Activated T-helper 1 cell treated with anti-CD3 and anti-CD28 coated beads, Interleukin-12 subunit alpha, Interleukin-12 subunit beta, Interleukin-2, Interleukin-4 antibody, amounts not matched to agents 30 ng/mL and 10 ng/mL and 1 ng/mL, durations not matched to agents 14 hours and 24 hours and 36 hours (primary cell): ENCODE results near the gene CYP46A1. TPM values are rescaled to one million over a fixed set of nuclear protein-coding genes. Genes with fewer than 3 reads are reported as not detected.
"Not testable (repeated sequence)": the region's sequence is repeated elsewhere in the genome, so short reads cannot be mapped to it uniquely, and the experiment has no call there.

Source experiments
- DNase-seq: peaks from one replicate; pipeline ENCODE4 v3.0.0; 2021; ENCODE audit warnings: low spot score
- H3K27ac Mint-ChIP-seq: one replicate; pipeline ENCODE4 v1.8.0; 2021; ENCODE audit warnings: mild to moderate bottlenecking, mixed read lengths
- H3K27me3 Mint-ChIP-seq: one replicate; pipeline ENCODE4 v1.8.0; 2022; ENCODE audit warnings: mild to moderate bottlenecking, moderate library complexity, mixed read lengths; ENCODE audit not compliant: insufficient read depth
- H3K36me3 Mint-ChIP-seq: one replicate; pipeline ENCODE4 v1.8.0; 2021; ENCODE audit warnings: low read depth, mixed read lengths
- H3K4me1 Mint-ChIP-seq: one replicate; pipeline ENCODE4 v1.8.0; 2021; ENCODE audit warnings: low read depth, mixed read lengths
- H3K4me3 Mint-ChIP-seq: one replicate; pipeline ENCODE4 v1.8.0; 2021; ENCODE audit warnings: mild to moderate bottlenecking, moderate library complexity, mixed read lengths
- H3K9me3 Mint-ChIP-seq: one replicate; pipeline ENCODE4 v1.8.0; 2021; ENCODE audit warnings: mixed read lengths
- intact Hi-C: fragments of 100-400 bp; cut with micrococcal nuclease; formaldehyde crosslinking; loops from one replicate; pipeline ENCODE4 v1.15.1; 2024
- total RNA-seq: library from RNA; stranded (reverse); gene quantifications from 2 replicates; pipeline ENCODE4 v1.2.3, GENCODE V29; 2022

The CYP46A1 gene
- total RNA-seq, 1 donor from 2014 or later, result not detected

DNA sequence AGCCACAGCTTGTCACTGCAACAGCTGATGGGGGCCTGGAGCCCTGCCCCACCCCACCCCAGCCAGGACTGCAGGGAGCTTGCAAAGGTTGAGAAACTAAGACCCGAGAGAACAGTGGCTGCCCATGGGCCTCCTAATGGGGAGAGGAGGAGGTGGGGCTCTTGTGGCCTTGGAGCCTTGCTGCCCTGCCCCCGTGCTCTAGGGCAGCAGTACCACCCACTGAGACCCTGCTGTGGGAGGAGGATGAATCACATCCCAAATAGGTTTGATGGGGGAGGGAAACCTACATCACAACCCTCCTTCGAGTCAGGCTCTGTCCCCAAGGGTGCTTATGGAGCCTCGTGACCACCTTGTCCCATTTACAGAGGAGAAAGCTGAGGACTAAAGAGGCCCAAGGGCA lies 23.3 kb upstream of the CYP46A1 start:
- no peaks in the 10 kb centered on the region for H3K9me3 Mint-ChIP-seq
- H3K27me3 Mint-ChIP-seq, result peaks cover 37% of the 10 kb centered on the region
- no peak for DNase-seq
- no peaks in the 10 kb centered on the region for H3K4me1 Mint-ChIP-seq
- intact Hi-C loops, result no loop called here
- no peak overlapping the region for H3K27ac Mint-ChIP-seq
- H3K4me3 Mint-ChIP-seq, result no peak overlapping the region
- no peaks in the 10 kb centered on the region for H3K36me3 Mint-ChIP-seq

DNA sequence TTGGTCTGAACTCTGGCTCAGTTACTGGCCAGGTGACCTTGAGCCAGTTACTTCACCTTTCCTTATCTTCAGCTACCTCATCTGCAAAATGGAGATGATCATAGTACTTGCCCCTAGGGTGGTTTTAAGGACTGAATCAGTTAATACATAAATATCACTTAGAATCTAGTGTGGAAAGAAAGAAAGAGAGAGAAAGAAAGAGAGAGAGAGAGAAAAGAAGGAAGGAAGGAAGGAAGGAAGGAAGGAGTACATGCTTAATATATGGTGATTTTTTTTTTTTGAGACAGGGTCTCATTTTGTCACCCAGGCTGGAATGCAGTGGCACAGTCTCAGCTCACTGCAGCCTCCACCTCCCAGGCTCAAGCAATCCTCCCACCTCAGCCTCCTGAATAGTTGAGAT lies 22.9 kb upstream of the CYP46A1 start:
- intact Hi-C loops, DNase-seq, H3K9me3 Mint-ChIP-seq, H3K27ac Mint-ChIP-seq, H3K36me3 Mint-ChIP-seq, H3K4me3 Mint-ChIP-seq, H3K4me1 Mint-ChIP-seq: not testable (repeated sequence)
- H3K27me3 Mint-ChIP-seq, result peaks cover 37% of the 10 kb centered on the region

DNA sequence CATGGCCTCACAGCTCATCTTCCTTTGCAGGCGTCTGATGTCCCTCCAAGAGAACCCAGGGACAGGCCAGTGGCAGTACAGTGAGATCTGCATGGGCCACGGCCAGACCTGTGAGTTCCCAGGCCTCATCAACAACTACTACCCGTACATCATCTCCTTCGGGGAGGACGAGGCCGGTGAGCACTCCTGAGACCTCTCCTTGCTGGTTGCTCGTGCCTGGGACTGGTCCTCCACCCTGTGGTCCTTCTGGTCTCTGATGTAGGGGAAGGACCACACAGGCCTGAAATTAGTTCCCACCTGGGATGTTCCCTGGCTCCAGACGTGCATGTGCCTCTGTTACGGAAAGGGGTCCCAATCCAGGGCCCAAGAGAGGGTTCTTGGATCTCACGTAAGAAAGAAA lies 21.3 kb upstream of the CYP46A1 start:
- Mint-ChIP-seq H3K9me3 (no peaks in the 10 kb centered on the region), H3K36me3 (no peaks in the 10 kb centered on the region), H3K27ac (no peak overlapping the region), H3K4me3 (no peak overlapping the region), H3K27me3 (peaks cover 33% of the 10 kb centered on the region), H3K4me1 (no peaks in the 10 kb centered on the region)
- intact Hi-C loops, result no loop called here
- no peak for DNase-seq

DNA sequence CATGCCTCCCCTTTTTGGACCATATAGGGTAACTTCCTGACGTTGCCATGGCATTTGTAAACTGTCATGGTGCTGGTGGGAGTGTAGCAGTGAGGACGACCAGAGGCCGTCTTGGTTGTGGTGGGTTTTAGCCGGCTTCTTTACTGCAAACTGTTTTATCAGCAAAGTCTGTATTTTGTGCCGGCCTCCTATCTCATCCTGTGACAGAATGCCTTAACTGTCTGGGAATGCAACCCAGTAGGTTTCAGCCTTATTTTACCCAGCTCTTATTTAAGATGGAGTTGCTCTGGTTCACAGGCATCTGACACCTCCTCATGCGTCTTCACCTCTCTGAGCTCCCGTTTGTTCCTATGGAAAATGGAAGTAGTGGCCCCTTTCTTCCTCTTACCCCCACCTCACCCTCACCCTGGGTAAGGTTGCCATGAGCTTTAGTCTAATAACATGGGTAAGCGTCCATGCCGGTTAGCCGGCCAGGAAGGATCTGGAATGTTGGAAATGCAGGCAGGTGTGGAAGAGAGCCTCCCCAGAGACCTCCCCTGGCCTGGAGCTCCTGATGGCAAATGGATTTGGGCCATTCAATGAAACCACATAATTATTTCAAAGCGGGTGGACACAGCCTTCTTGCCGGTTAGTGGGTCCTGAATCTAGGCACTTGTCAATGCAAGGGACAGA lies 20.6 kb upstream of the CYP46A1 start:
- no peak overlapping the region for H3K4me3 Mint-ChIP-seq
- no peaks in the 10 kb centered on the region for H3K4me1 Mint-ChIP-seq
- no peaks in the 10 kb centered on the region for H3K36me3 Mint-ChIP-seq
- peaks cover 26% of the 10 kb centered on the region for H3K27me3 Mint-ChIP-seq
- H3K9me3 Mint-ChIP-seq, result no peaks in the 10 kb centered on the region
- H3K27ac Mint-ChIP-seq, result no peak overlapping the region
- DNase-seq, result no peak
- intact Hi-C loops, result no loop called here

DNA sequence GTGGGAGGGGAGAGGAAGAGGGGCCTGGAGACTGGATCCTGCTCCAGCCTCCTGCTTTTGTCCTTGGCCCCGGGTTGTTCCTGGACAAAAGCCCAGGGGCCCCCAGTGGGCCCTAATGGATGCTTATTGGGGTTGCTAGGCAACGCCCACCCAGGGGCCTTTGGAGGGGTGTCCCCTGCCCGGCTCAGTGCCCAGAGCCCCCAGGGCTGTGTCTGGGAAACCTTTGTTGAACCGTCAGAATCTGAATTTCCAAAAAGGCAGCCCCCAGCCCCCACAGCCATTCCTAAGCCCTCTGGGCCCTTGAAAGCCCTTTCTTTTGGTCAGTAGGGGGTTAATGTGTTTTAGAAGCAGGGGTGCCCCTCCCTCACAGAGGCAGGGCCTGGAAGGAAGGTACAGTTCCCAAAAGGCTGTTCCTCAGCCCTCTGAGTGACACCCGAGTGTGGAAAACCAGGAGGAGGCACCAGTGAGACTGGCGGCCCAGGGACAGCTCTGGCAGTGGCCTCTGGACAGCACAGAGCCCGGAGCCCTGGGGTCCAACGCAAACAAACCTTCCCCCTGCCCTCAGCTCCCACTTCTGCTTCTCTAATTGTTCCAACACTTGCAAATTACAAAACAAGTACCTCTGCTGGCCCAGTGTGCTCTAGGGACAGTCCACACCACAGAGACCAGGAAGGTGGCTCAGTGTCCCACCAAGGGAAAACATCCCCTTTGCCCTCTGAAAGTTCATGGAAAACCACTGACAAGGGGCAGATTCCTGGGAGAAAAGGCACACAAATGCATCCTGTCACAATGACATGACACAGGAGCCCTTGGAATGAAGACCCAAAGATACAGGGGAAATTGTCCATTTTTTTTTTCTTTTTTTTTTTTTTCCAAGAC lies 19.8 kb upstream of the CYP46A1 start:
- intact Hi-C loops, result no loop called here
- no peaks in the 10 kb centered on the region for H3K9me3 Mint-ChIP-seq
- H3K27me3 Mint-ChIP-seq, result peaks cover 22% of the 10 kb centered on the region
- no peak overlapping the region for H3K4me3 Mint-ChIP-seq
- no peaks in the 10 kb centered on the region for H3K4me1 Mint-ChIP-seq
- no peak for DNase-seq
- H3K27ac Mint-ChIP-seq, result no peak overlapping the region
- H3K36me3 Mint-ChIP-seq, result no peaks in the 10 kb centered on the region

DNA sequence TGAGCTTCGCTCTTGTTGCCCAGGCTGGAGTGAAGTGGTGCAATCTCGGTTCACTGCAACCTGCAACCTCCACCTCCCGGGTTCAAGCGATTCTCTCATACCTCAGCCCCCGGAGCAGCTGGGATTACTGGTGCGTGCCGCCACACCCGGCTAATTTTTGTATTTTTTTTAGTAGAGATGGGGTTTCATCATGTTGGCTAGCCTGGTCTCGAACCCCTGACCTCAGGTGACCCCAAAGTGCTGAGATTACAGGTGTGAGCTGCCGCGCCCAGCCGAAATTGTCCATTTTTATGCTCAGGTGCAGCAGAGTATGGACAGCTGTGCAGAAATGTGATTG lies 19.2 kb upstream of the CYP46A1 start:
- Mint-ChIP-seq H3K36me3 (no peaks in the 10 kb centered on the region), H3K4me1 (no peaks in the 10 kb centered on the region), H3K9me3 (no peaks in the 10 kb centered on the region), H3K27me3 (peaks cover 21% of the 10 kb centered on the region), H3K27ac (no peak overlapping the region), H3K4me3 (no peak overlapping the region)
- DNase-seq, result no peak
- intact Hi-C loops, result no loop called here

DNA sequence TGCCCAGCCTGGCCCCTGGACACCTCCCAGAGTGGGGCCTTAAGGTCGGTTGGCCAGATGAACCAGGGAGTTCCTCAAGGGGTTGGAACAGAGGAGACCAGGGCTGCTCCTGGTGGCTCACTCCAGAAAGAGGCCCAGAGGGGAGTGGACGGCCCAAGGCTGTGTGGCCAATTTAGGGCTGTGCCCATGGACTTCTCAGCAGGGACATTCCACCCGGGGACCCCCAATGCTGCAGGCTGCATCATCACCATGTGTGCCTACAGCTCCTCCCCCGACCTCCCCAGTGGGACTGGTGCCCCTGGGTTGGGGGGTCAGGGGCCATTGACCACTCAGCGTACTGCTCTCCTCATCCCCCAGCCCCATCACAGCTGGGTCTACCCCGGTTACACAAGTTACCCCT lies 17.6 kb upstream of the CYP46A1 start:
- Mint-ChIP-seq H3K9me3 (no peaks in the 10 kb centered on the region), H3K36me3 (no peaks in the 10 kb centered on the region), H3K27me3 (peaks cover 11% of the 10 kb centered on the region), H3K4me3 (no peak overlapping the region), H3K27ac (no peak overlapping the region), H3K4me1 (no peaks in the 10 kb centered on the region)
- DNase-seq, result no peak
- intact Hi-C loops, result no loop called here

DNA sequence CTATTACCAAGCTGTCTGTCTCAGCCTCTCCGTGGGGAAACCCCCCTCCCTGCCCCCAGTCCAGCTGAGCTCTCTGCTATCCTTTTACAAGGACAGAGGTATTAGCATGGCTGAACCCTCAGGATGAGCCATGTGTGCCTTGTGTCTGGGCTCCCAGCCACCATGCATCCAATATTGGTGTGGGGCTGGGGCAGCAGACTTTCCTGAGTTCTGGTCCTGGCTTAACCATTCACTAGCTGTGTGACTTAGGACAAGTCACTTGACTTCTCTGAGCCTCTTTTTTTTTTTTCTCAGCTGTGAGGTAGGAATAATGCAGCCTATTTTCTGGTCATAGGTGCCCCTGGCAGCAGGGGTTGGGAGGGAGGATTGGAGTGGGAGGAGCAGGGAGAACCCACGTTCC lies 17.1 kb upstream of the CYP46A1 start:
- intact Hi-C loops, result no loop called here

DNA sequence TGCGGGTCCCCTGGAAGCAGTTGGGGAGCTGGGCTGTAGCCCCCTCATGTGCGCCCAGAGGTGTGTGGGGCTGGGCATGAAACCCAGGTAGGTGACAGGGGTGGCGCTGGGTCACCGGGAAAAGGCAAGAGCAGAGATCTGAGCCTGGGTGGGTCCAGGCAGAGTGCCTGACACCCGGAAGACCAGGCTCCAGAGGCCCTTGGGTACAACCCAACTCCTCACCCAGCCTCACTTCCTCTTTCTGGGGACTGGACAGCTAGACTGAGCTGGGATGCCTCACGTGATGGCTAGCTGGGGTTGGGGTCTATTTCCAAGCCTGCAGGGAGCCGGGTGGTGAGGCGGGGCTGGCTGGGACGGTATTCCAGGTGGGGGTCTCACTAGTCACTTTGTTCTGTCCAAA lies 16.3 kb upstream of the CYP46A1 start:
- no peaks in the 10 kb centered on the region for H3K9me3 Mint-ChIP-seq
- peaks cover 7% of the 10 kb centered on the region for H3K27me3 Mint-ChIP-seq
- H3K4me1 Mint-ChIP-seq, result no peaks in the 10 kb centered on the region
- H3K27ac Mint-ChIP-seq, result no peak overlapping the region
- no peak overlapping the region for H3K4me3 Mint-ChIP-seq
- H3K36me3 Mint-ChIP-seq, result no peaks in the 10 kb centered on the region
- intact Hi-C loops, result no loop called here
- no peak for DNase-seq

More for the DNA sequence above, 17.1 kb upstream of the CYP46A1 start:
- Mint-ChIP-seq H3K36me3 (no peaks in the 10 kb centered on the region), H3K27me3 (peaks cover 11% of the 10 kb centered on the region), H3K4me3 (no peak overlapping the region), H3K4me1 (no peaks in the 10 kb centered on the region), H3K27ac (no peak overlapping the region), H3K9me3 (no peaks in the 10 kb centered on the region)
- no peak for DNase-seq

DNA sequence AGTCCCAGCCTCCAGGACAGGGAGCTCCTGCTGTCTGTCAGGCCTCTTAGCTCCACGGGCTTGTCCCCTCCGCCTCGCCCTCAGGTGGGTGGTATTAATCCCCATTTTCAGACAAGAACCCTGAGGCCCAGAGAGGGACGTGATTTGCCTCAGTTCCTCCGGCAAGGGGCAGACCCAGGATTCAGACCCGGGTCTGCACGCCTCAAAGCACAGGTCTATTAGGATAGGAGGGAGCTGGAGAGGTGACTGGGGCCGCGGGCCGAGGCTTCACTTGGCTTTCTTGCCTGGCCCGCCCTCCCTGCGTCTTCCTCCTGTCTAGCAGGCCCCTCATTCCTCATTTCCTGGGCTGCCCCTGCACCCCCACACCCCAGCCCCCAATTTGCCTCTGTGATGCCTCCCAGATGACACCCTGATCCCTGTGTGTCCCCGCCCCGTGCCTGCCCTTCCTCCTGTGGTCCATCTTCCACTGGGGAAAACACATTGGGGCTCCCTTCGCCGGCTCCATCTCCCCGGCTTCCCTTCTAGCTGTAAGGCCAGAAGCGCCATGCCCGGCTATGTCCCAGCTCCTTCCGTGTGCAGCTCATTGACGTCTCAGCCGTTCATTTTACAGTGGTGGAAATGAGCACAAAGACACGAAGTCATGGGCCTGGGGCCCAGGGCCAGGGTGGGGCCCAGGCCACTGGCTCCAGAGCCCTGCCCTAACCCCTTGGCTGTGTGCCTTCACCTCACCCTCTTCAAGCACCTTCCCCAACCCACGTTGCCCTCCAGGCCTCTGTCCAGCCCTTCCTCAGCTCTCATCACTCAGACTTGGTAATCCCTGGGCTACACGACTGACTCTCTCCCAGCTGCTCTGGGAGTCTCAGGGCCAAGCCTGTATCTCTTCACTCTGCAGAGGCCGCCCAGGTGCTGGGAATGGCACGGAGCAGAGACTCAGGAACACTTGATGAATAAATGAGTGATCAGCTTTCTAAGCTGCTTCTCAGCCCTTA lies 15.5 kb upstream of the CYP46A1 start:
- Mint-ChIP-seq H3K27me3 (peaks cover 4% of the 10 kb centered on the region), H3K4me3 (no peak overlapping the region), H3K4me1 (no peaks in the 10 kb centered on the region), H3K27ac (no peak overlapping the region), H3K9me3 (no peaks in the 10 kb centered on the region), H3K36me3 (no peaks in the 10 kb centered on the region)
- DNase-seq, result no peak
- intact Hi-C loops, result no loop called here

DNA sequence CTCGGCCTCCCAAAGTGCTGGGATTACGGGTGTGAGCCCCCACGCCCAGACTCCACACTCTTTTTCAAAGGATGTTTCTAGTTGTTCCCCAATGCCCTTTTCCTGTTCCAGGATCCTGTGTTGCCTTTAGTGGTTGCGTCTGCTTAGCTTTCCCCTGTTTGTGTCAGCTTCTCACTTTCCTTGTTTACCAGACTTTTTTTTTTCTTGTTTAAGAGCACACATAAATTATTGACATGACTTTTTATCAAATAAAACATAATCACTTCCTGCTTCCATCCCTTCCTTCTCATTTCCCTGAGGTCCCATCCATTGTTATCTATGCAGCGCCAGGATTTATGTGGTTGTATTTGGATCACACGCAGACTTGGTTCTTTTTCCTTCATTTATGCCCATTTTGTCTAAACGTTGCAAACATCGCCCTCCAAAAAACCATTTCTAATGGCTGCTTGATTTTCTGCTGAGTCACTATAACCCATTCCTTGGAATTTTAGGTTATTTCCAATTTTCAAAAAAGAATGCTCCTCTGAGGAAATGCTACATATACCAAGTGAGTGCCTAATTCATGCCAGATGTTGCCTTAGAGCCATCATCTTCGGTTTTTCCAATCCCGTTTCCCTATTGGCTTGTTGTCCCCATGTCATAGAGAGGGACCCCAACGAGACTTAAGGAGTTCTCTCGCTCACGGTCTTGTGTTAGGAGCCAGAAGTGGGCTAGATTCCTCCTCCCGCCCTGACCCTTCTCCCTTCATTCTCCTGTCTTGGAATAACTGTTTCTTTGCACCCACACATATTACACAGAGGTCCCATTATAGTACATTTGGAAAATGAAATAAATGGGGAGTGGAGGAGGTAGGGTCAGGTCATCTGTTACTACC lies 13.5 kb upstream of the CYP46A1 start:
- H3K27ac Mint-ChIP-seq, result no peak overlapping the region
- H3K4me3 Mint-ChIP-seq, result no peak overlapping the region
- intact Hi-C loops, result no loop called here
- H3K4me1 Mint-ChIP-seq, result no peaks in the 10 kb centered on the region
- H3K27me3 Mint-ChIP-seq, result peaks cover 4% of the 10 kb centered on the region
- DNase-seq, result no peak
- H3K36me3 Mint-ChIP-seq, result no peaks in the 10 kb centered on the region
- H3K9me3 Mint-ChIP-seq, result no peaks in the 10 kb centered on the region
